Left lung (tissue), 10 donors: ENCODE data around the gene ITSN1. TPM values are rescaled to one million over a fixed set of nuclear protein-coding genes. Genes with fewer than 3 reads are reported as not detected.

ENCODE experiments used
- ATAC-seq: fragments of 200-7000 bp; cut with Tn5 transposase; one replicate; pipeline ENCODE4 v1.9.1; 2020; ENCODE audit warnings: moderate library complexity
- DNase-seq, 4 donors: peaks; one replicate each; pipeline ENCODE4 v3.0.0-alpha.2; 2013 to 2020
- H3K27ac ChIP-seq, 2 donors: fragments of 200-600 bp; sonication (generic) in 1 of 2; one replicate each; pipeline versions ENCODE4 v1.5.0 to v1.8.0; 2020 to 2021
- H3K27me3 ChIP-seq, 2 donors: fragments of 200-600 bp; sonication (generic) in 1 of 2; one replicate each; pipeline versions ENCODE4 v1.5.0 to v1.8.0; 2020 to 2021
- H3K36me3 ChIP-seq, 2 donors: fragments of 200-600 bp; sonication (generic) in 1 of 2; one replicate each; pipeline versions ENCODE4 v1.5.0 to v1.8.0; 2020 to 2021
- H3K4me1 ChIP-seq, 2 donors: fragments of 200-600 bp; one replicate each; pipeline ENCODE4 v1.8.0; 2021
- H3K4me3 ChIP-seq, 2 donors: fragments of 200-600 bp; sonication (generic) in 1 of 2; one replicate each; pipeline versions ENCODE4 v1.5.0 to v1.8.0; 2020 to 2021; ENCODE audit warnings: mild to moderate bottlenecking in 1 of 2
- H3K9me3 ChIP-seq, 2 donors: fragments of 200-600 bp; sonication (generic) in 1 of 2; one replicate each; pipeline versions ENCODE4 v1.5.0 to v1.8.0; 2020 to 2021
- intact Hi-C, 2 donors: fragments of 100-400 bp; cut with DNase I; formaldehyde crosslinking; loops; one replicate each; pipeline versions ENCODE4 v1.11.2 to v1.14.2; 2022
- polyA plus RNA-seq, 6 donors: library from polyadenylated mRNA; unstranded; fragments of 120-200 nt; gene quantifications; one replicate each; pipeline ENCODE4 v1.2.1, GENCODE V29; 2013; ENCODE audit not compliant: insufficient read length in 6 of 6
- total RNA-seq, 2 donors: library from RNA; stranded (reverse); fragmentation: NEBNext Ultra II Directional; extraction: Animal tissue kit (Norgen Biotek cat#: 25700); gene quantifications; one replicate each; pipeline ENCODE4 v1.2.1, GENCODE V29; 2021
- TF ChIP-seq, protein P1 (sequence below), 2 donors: fragments of 200-600 bp; sonication (generic) in 1 of 2; IDR thresholded peaks; one replicate each; pipeline versions ENCODE4 v1.5.0 to v1.8.0; 2021; ENCODE audit warnings: antibody characterized with exemption in 2 of 2
- donor health status: DM: no; HTN: yes; CAD: no.
- donor health status: DM: no; HTN: no; CAD: no.

The ITSN1 gene
- total and polyA plus RNA-seq, 8 donors: 38.9 to 59.1 (median 50.8) TPM

DNA sequence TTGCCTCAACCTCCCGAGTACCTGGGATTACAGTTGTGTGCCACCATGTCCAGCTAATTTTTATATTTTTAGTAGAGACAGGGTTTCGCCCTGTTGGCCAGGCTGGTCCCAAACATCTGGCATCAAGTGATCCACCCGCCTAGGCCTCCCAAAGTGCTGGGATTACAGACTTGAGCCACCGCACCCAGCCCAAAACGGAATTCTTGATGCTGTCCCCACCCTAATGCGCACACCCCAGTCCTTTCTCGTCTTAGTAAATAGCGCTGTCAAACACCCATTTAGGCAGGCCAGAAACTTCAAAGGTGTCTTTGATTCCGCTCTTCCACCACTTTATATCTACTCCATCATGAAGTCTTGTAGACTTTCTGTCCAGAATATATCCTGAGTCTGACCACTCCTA lies 35.1 kb downstream of the ITSN1 start:
- no peaks in the 10 kb centered on the region for H3K9me3 ChIP-seq
- H3K36me3 ChIP-seq: no peaks in the 10 kb centered on the region
- H3K4me1 ChIP-seq: peaks cover 0 to 2% of the 10 kb centered on the region in 2 donors
- TF ChIP-seq, protein P1, sequence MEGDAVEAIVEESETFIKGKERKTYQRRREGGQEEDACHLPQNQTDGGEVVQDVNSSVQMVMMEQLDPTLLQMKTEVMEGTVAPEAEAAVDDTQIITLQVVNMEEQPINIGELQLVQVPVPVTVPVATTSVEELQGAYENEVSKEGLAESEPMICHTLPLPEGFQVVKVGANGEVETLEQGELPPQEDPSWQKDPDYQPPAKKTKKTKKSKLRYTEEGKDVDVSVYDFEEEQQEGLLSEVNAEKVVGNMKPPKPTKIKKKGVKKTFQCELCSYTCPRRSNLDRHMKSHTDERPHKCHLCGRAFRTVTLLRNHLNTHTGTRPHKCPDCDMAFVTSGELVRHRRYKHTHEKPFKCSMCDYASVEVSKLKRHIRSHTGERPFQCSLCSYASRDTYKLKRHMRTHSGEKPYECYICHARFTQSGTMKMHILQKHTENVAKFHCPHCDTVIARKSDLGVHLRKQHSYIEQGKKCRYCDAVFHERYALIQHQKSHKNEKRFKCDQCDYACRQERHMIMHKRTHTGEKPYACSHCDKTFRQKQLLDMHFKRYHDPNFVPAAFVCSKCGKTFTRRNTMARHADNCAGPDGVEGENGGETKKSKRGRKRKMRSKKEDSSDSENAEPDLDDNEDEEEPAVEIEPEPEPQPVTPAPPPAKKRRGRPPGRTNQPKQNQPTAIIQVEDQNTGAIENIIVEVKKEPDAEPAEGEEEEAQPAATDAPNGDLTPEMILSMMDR (IDR thresholded peaks at IDR 0.05): no peak
- H3K27me3 ChIP-seq: no peaks in the 10 kb centered on the region
- H3K27ac ChIP-seq: no peak overlapping the region
- no peak for DNase-seq
- ATAC-seq: no peak
- intact Hi-C loops: no loop called here
- H3K4me3 ChIP-seq: no peak overlapping the region

DNA sequence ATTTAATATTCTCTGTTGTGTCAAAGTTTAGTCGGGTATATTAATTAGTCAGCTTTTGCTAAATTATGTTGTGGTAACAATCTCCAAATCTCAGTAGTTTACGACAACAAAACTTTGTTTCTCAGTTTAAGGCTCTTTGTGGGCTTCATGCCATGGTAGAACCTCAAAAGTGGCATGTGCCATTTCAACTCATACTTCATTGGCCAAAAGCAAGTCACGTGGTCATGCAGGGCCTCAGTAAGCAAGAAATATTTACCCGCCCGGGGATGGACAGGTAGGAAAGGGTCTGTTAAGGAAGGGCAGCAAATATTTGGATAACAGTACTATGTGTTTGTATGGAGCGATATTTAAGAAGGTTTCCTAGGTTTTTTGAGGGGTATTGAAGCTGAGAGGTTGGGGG lies 38.6 kb downstream of the ITSN1 start:
- DNase-seq (no peak), ATAC-seq (no peak)
- TF ChIP-seq, protein P1 (IDR thresholded peaks at IDR 0.05): no peak
- H3K4me3 ChIP-seq: no peak overlapping the region
- peaks cover 10 to 19% of the 10 kb centered on the region in 2 donors for H3K4me1 ChIP-seq
- H3K36me3 ChIP-seq: no peaks in the 10 kb centered on the region
- H3K27ac ChIP-seq: no peak overlapping the region
- H3K9me3 ChIP-seq: no peaks in the 10 kb centered on the region
- intact Hi-C loops: no loop called here
- H3K27me3 ChIP-seq: no peaks in the 10 kb centered on the region

DNA sequence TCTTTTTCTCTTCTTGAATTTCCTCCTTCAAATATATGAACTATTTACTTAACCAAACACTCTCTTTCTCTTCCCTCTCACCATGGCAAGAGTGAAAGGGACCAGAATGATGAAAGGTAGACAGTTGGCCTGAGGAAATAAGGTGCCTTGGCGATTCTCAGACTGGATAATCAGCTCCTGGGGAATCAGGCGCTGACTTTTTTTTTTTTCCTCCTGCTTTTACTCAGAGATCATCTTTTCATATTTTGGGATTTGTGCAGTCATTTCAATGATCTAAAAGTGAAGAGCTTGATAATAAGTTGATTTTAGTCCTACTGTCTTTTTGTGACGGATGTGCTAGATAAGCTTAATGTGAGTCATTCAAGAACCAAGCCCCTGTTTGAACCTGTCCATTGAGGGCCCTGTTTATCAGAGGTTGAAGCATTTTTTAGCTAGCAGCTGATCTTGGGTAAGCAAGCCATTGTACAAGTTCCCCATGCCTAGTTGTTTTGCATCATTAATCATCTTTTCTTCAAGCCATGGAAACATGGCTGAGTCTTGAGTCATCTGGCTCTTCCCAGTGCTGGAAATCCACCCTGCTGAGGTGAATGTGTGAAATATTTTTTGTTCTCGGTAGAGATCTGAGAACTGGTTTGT lies 40.8 kb downstream of the ITSN1 start:
- H3K36me3 ChIP-seq: no peaks in the 10 kb centered on the region
- DNase-seq: no peak
- intact Hi-C loops: no loop called here
- TF ChIP-seq, protein P1 (IDR thresholded peaks at IDR 0.05): no peak
- no peaks in the 10 kb centered on the region for H3K9me3 ChIP-seq
- ATAC-seq: peak; percentile 39
- no peak overlapping the region for H3K4me3 ChIP-seq
- H3K27ac ChIP-seq: no peak overlapping the region
- H3K27me3 ChIP-seq: no peaks in the 10 kb centered on the region
- H3K4me1 ChIP-seq: peaks cover 16 to 31% of the 10 kb centered on the region in 2 donors

DNA sequence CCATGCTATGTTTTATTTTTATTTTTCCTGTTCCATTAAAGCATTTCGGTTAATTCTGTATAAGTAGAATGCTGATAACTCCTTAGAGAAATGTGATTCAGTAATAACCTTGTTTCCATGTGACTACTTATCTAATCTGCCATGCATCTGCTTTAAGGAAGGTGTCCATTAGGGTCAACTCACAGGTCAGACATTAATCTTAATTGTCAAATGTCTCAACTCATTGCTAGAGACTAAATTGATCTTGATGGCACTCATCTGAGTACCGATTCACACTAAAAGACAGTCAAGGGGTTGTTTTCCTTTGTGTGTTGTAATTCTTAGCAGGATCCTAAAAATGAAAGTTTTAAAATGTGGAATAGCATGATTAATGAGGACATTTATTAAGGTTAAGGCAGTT lies 41.8 kb downstream of the ITSN1 start:
- Histone ChIP-seq H3K4me3 (no peak overlapping the region), H3K9me3 (no peaks in the 10 kb centered on the region), H3K27me3 (no peaks in the 10 kb centered on the region), H3K36me3 (no peaks in the 10 kb centered on the region), H3K4me1 (peaks cover 16 to 31% of the 10 kb centered on the region in 2 donors), H3K27ac (peak overlapping the region in 1 of 2 donors; percentile 8)
- intact Hi-C loops: no loop called here
- TF ChIP-seq, protein P1 (IDR thresholded peaks at IDR 0.05): no peak
- no peak for DNase-seq
- ATAC-seq: no peak

DNA sequence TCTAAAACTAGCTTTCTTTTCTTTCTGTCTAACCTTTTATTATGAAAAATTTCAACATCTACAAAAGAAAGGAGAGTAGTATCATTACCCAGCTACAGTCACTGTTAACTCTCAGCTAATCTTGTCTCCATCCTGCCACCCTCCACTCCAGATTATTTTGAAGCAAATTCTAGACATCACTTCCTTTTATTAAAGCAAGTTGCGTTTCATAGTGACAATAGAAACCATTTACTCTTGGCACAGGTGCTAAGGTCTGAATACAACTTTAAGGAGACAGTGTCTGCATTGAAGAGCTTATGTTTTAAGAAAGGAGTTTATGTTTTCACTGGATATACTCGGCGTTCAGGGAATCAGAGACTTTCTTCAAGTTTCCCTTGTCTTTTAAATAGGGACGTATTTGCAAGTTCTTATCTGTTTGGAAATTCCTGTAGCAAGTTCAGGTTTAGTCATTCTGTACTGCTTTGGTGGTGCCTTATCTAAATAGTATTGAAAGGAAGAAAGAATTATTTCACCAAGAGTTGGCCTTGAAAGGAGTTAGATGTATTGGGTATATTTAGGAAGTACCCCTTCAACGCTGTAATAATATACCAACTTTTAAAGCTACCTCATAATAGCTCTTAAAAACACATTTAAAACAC lies 42.7 kb downstream of the ITSN1 start:
- H3K27ac ChIP-seq: peak overlapping the region in 1 of 2 donors; percentile 13
- ATAC-seq (peak; percentile 21), DNase-seq (no peak)
- H3K9me3 ChIP-seq: no peaks in the 10 kb centered on the region
- peaks cover 16 to 31% of the 10 kb centered on the region in 2 donors for H3K4me1 ChIP-seq
- TF ChIP-seq, protein P1 (IDR thresholded peaks at IDR 0.05): no peak
- no peaks in the 10 kb centered on the region for H3K36me3 ChIP-seq
- intact Hi-C loops: no loop called here
- H3K4me3 ChIP-seq: no peak overlapping the region
- no peaks in the 10 kb centered on the region for H3K27me3 ChIP-seq
